ENCODE measurements around the gene FHAD1.

FHAD1 gene

GRCh38 chr1:15384301-15384901 is 137.4 kb downstream of the FHAD1 start:
- no peak for TF ChIP-seq CTCF (IDR thresholded peaks at IDR 0.05)

GRCh38 chr1:15385420-15385819 is 138.4 kb downstream of the FHAD1 start:
- no peak for TF ChIP-seq CTCF (IDR thresholded peaks at IDR 0.05)

GRCh38 chr1:15386164-15386749 is 139.2 kb downstream of the FHAD1 start:
- TF ChIP-seq CTCF (IDR thresholded peaks at IDR 0.05), result no peak

GRCh38 chr1:15388201-15388880 is 141.3 kb downstream of the FHAD1 start:
- TF ChIP-seq CTCF (IDR thresholded peaks at IDR 0.05), result no peak

- TF ChIP-seq CTCF (IDR thresholded peaks at IDR 0.05), result no peak
These were observed 143.6 kb downstream of the FHAD1 start for GRCh38 chr1:15390667-15391066.

- no peak for TF ChIP-seq CTCF (IDR thresholded peaks at IDR 0.05)
These were observed 144.3 kb downstream of the FHAD1 start for GRCh38 chr1:15391366-15391765.

- TF ChIP-seq CTCF (IDR thresholded peaks at IDR 0.05), result no peak
These were observed 146.6 kb downstream of the FHAD1 start for GRCh38 chr1:15393475-15394257.

All from LNCAP (cell line).